Gastroesophageal sphincter (tissue), 3 donors: ENCODE measurements around the gene ZNF799.

Experiments
- EP300 ChIP-seq: sonication (generic); formaldehyde crosslinking; IDR thresholded peaks from one replicate; pipeline ENCODE4 v1.6.1; 2017; ENCODE audit warnings: antibody characterized with exemption, mild to moderate bottlenecking
- TF ChIP-seq, protein P1 (sequence below), 4 experiments: fragments of 200-600 bp in 2 of 4; fragments of 450-650 bp in 2 of 4; sonication (generic) in 1 of 4; IDR thresholded peaks; one replicate each; pipeline ENCODE4 v1.5.1; 2017 to 2019; ENCODE audit warnings: antibody characterized with exemption in 4 of 4, mild to moderate bottlenecking in 2 of 4, moderate library complexity in 2 of 4

DNA sequence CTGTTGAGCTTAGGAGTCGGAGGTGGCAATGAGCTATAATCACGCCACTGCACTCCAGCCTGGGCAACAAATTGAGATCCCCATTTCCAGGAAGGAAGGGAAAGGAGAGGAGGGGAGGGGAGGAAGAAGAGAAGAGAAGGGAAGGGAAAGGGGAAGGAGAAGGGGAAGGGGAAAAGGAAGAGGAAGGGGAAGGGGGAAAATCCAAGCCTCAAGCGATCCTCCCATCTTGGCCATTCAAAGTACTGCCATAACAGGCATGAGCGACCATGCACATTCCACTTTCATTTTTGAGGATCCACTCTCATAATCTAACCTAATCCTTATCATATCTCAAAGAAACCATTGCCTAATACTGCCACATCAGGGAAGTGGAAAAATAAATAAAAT lies 24.8 kb upstream of the ZNF799 start:
- TF ChIP-seq, protein P1, sequence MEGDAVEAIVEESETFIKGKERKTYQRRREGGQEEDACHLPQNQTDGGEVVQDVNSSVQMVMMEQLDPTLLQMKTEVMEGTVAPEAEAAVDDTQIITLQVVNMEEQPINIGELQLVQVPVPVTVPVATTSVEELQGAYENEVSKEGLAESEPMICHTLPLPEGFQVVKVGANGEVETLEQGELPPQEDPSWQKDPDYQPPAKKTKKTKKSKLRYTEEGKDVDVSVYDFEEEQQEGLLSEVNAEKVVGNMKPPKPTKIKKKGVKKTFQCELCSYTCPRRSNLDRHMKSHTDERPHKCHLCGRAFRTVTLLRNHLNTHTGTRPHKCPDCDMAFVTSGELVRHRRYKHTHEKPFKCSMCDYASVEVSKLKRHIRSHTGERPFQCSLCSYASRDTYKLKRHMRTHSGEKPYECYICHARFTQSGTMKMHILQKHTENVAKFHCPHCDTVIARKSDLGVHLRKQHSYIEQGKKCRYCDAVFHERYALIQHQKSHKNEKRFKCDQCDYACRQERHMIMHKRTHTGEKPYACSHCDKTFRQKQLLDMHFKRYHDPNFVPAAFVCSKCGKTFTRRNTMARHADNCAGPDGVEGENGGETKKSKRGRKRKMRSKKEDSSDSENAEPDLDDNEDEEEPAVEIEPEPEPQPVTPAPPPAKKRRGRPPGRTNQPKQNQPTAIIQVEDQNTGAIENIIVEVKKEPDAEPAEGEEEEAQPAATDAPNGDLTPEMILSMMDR (IDR thresholded peaks at IDR 0.05), result no peak
- no peak for TF ChIP-seq EP300
